GM13977 (cell line): Measurements from ENCODE around the gene PTPRQ.

Source experiments
- DNase-seq: peaks from one replicate; pipeline ENCODE4 v3.0.0; 2012; ENCODE audit warnings: low spot score
- in situ Hi-C: fragments of 300-500 bp; cut with MboI; formaldehyde crosslinking; loops from one replicate; pipeline ENCODE4 v1.12.0; 2022; ENCODE audit warnings: low sequenced_read_pairs, low pct_unique_long_range_greater_than_20kb, mixed read lengths, inconsistent platforms; ENCODE audit not compliant: unreplicated experiment
- TF ChIP-seq, protein P1 (sequence below): IDR thresholded peaks from 2 replicates; pipeline ENCODE4 v1.5.1; 2012; ENCODE audit warnings: mild to moderate bottlenecking, control low read depth; ENCODE audit not compliant: insufficient read depth; ENCODE audit errors: extremely low read depth, missing control alignments

The PTPRQ gene

DNA sequence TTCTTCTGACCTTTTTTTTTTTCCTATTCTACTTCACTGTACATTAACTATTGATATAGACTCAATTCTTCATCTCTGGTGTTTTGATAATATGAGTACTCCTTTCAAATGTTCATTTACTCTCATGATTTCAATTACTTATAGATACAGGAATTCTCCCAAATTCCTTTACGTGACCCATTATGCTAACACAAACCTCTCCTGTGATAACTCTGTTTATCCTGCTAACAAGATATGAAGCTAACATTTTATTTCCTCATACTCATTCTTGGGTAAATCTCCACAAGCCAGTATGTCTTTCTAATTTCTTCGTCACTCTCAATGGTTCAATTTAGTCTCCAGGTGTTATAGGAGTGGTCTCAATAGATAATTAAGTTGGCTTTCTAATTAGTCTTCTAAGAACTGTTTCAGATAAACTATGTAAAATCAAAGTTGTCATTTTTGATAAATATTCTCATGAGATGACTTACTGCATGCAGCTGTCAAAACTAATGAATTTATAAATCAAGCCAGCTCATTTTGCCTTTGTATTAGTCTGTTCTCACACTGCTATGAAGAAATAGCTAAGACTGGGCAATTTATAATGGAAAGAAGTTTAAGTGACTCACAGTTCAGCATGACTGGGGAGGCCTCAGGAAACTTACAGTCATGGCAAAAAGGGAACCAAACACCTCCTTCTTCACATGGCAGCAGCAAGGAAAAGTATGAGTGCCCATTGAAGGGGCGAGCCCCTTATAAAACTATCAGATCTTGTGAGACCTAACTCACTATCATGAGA, 132.8 kb downstream of the PTPRQ start:
- in situ Hi-C loops = no loop called here
- TF ChIP-seq, protein P1, sequence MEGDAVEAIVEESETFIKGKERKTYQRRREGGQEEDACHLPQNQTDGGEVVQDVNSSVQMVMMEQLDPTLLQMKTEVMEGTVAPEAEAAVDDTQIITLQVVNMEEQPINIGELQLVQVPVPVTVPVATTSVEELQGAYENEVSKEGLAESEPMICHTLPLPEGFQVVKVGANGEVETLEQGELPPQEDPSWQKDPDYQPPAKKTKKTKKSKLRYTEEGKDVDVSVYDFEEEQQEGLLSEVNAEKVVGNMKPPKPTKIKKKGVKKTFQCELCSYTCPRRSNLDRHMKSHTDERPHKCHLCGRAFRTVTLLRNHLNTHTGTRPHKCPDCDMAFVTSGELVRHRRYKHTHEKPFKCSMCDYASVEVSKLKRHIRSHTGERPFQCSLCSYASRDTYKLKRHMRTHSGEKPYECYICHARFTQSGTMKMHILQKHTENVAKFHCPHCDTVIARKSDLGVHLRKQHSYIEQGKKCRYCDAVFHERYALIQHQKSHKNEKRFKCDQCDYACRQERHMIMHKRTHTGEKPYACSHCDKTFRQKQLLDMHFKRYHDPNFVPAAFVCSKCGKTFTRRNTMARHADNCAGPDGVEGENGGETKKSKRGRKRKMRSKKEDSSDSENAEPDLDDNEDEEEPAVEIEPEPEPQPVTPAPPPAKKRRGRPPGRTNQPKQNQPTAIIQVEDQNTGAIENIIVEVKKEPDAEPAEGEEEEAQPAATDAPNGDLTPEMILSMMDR = no peak
- no peak for DNase-seq

GRCh38 chr12:80580254-80580653, 136.2 kb downstream of the PTPRQ start:
- DNase-seq = no peak
- TF ChIP-seq, protein P1 = no peak
- in situ Hi-C loops = no loop called here

DNA sequence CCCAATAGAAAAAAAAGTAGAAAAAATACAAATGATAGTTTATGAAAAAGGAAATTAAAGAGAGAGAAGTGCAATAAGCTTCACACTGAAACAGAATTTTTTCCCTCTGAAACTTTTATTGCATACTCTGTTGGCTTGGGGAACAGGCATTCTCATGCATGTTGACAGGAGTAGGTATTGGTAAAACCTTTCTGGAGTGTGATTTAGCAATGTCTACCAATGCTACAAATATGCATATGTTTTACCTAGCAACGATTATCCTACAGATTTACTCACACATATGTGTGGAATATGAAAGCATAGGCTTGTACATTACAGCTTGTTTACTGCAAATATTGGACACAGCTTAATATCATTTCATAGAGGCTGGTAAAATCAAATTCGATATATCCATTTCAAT, 137.7 kb downstream of the PTPRQ start:
- TF ChIP-seq, protein P1 = no peak
- DNase-seq = no peak
- in situ Hi-C loops = no loop called here

- TF ChIP-seq, protein P1 = no peak
- no peak for DNase-seq
- in situ Hi-C loops = no loop called here
Observed at GRCh38 chr12:80582431-80582830, 138.4 kb downstream of the PTPRQ start.

DNA sequence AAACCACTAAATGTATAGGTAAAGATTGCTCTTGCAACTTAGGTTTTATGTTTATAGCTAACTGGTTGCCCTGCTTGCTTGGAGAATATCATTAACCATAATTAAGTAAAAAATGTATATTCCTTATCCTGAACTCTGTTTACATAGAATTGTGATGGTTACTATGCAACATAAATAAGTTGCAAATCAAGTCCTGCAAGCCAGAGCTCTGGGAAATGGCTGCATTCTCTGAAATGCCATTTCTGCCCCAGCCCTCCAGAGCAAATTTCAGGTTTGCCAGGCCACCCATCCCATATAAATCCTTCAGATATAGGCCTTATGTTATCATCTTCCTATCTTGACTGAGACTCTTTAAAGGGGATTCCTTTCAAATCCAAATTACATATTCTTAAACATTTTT, 145.0 kb downstream of the PTPRQ start:
- TF ChIP-seq, protein P1 = no peak
- in situ Hi-C loops = no loop called here
- DNase-seq = no peak

- in situ Hi-C loops = no loop called here
- DNase-seq = no peak
- TF ChIP-seq, protein P1 = no peak
Observed at GRCh38 chr12:80590085-80590484, 146.1 kb downstream of the PTPRQ start.
